GM19328 (cell line): ENCODE results near the gene TMEM86B.
A peak's percentile ranks its signal among the peaks of the same experiment; 100 is the strongest.

Experiments used
- ATAC-seq: cut with Tn5 transposase; IDR thresholded peaks from one replicate; pipeline ENCODE4 v1.9.1; 2021; ENCODE audit warnings: mild to moderate bottlenecking, moderate library complexity; ENCODE audit not compliant: unreplicated experiment

The TMEM86B gene

DNA sequence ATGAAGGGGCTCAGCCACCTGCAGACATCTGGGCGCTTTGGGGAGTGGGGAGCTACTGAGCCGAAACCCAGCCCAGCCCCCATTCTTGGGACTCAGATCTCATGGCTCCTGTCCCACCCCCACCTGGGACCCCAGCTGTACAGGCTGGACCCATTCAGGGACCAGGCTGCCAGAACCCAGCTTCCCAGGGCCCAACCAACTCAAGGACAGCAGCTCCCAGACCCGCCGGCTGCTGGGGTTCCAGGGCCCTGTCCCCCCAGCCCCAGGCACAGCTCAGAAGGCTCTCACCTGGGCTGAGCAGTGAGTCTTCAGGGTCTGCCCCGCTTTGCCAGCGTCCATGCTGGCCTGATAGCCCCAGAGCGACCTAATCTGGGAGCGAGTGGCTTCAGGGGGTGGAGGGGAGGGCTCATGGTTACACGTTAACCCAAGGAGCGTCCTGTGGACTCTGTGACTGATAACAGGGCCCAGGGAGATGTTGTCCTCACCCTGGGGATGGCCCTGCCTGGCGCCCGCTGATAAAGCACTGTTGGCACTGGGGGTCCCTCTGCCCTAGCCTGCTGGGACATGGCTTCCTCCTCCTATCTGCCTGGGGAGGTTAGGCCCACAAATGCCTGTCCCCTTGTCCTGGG, at the start of gene TMEM86B:
Gene TMEM86B (minus strand): TSS at position 361 of the 629 bp plus-strand sequence. CDS start 22 bp downstream, at position 339.
- no peak for ATAC-seq

DNA sequence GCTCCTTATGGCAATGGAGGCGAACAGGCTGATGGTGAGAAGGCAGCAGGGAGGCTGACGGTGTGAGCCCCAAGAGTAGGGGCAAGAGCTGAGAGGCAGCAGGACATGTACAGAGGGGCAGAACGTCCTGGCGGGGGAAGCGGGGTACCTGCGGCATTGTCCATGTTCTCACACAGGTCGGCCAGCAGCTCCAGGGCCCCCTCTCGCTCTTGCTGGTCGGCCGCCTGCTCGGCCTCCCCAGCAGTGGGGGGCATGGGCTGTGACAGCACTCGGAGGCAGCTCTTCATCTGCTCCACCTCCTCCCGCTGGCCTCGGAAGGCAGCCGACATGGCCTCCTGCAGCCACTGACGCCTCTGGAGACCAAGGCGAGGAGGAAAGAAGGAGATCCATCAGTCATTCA, 48.9 kb upstream of the TMEM86B start:
- ATAC-seq: no peak

GRCh38 chr19:55276720-55277430, 48.3 kb upstream of the TMEM86B start:
- ATAC-seq: no peak

DNA sequence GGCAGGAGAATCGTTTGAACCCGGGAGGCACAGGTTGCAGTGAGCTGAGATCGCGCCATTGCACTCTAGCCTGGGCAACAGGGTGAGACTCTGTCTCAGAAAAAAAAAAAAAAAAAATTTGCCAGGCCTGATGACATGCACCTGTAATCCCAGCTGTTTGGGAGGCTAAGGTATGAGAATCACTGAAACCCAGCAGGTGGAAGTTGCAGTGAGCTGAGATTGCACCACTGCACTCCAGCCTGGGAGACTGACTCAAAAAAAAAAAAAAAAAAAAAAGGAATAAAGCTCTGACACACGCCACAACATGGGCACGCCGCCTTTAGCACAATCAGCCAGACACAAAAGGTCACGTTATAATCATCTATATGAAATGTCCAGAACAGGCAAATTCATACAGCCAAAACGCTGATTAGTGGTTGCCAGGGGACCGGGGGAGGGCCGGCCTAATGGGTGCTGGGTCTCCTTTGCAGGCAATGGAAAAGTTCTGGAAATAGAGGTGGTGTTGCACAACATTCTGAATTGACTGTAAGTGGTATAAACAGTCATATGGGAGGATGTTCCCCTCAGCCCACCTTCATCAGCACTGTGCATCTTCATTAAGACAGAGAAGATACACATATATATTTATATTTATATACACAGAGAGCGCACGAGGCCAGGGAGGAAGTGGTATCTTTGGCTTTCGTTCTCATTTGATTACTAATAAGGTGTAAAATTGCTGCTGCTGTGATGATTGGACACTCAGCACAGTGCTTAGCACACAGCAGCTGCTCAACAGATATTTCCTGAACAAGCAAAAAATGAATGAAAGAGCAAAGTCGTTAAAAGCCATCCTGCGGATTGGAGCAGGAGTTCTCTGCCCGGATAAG, 47.5 kb upstream of the TMEM86B start:
- peak; percentile 55 for ATAC-seq

DNA sequence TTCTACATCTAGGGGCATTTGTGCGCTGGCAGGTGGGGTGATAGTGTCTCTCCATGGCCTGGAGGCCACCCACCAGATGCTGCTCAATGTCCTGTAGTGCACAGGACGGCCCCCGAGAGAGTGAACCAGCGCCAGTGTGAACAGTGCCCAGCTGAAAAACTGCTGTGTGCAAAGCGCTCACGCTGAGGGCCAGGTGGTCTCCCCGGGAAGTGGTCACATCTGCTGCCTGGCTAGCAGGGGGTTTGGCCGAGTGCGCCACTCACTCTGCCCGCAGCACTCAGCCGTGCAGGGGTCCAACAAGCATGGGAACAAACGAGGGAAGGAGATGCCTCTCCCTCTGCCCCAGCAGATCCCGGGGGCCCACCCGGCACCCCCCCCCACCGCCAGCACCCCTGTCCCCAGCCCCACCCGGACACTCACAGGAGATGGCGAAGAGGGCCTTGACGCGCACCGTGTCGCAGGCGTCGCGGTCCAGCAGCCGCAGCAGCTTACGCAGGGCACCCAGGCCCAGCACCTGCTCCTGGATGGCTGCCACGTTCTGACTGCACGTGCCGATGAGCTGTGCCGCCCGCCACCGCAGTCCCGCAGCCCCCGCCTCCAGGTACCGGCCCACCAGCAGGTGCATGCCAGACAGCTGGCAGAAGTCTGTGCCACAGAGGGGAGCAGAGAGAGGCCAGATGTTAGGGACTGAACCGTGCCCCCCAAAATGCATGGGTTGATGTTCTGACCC, 45.6 kb upstream of the TMEM86B start:
- no peak for ATAC-seq

DNA sequence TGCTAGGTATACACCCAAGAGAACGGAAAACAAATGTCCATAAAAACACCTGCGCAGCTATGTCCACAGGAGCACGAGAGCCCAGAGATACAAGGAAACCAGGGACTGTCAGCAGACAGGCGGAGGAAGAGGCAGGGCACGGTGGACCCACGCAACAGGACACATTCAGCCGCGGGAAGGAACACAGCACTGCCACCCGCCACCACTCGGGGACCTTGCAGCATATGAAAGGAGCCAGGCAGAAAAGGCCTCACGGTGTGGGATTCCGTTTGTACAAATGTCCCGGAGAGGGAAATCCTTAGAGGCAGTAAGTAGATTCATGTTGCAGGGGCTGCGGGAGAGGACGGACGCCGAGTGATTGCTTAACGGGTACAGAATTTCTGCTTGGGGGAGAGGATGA, 43.6 kb upstream of the TMEM86B start:
- ATAC-seq: no peak

- no peak for ATAC-seq
Observed at GRCh38 chr19:55270172-55270942, 41.8 kb upstream of the TMEM86B start.

- no peak for ATAC-seq
Observed at GRCh38 chr19:55269299-55269698, 40.7 kb upstream of the TMEM86B start.

DNA sequence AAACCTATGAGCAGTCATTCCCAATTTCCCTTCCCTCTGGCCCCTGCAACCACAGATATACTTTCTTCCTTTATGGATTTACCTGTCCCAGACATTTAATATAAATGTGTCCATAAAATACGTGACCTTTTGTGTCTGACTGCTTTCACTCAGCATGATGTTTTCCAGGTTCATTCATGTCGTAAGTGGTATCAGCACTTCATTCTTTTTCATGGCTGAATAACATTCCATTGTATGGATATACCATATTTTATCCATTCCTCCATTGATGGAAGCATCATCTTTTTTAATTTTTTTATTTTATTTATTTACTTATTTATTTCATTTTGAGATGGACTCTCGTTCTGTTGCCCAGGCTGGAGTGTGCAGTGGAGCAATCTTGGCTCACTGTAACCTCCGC, 38.3 kb upstream of the TMEM86B start:
- ATAC-seq: no peak

DNA sequence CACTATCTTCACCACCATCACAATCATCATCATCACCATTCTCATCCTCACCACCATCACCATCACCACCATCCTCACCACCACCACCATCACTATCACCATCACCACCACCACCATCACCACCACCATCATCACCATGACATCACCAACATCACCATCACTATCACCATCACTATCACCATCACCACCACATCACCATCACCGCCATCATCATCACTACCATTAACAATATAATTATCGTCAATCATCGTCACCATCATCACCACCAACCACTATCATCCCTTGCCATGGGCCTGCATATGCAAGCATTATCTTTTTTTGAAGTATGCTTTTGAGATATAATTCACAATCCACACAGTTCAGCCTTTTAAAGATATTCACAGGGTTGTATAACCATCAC, 37.8 kb upstream of the TMEM86B start:
- no peak for ATAC-seq

- no peak for ATAC-seq
Observed at GRCh38 chr19:55265723-55266386, 37.3 kb upstream of the TMEM86B start.

GRCh38 chr19:55265173-55265572, 36.6 kb upstream of the TMEM86B start:
- no peak for ATAC-seq

- ATAC-seq: no peak
Observed at GRCh38 chr19:55264531-55264930, 36.0 kb upstream of the TMEM86B start.

GRCh38 chr19:55262359-55262758, 33.8 kb upstream of the TMEM86B start:
- no peak for ATAC-seq

GRCh38 chr19:55261671-55262126, 33.1 kb upstream of the TMEM86B start:
- ATAC-seq: no peak

GRCh38 chr19:55259540-55260210, 31.1 kb upstream of the TMEM86B start:
- ATAC-seq: no peak

DNA sequence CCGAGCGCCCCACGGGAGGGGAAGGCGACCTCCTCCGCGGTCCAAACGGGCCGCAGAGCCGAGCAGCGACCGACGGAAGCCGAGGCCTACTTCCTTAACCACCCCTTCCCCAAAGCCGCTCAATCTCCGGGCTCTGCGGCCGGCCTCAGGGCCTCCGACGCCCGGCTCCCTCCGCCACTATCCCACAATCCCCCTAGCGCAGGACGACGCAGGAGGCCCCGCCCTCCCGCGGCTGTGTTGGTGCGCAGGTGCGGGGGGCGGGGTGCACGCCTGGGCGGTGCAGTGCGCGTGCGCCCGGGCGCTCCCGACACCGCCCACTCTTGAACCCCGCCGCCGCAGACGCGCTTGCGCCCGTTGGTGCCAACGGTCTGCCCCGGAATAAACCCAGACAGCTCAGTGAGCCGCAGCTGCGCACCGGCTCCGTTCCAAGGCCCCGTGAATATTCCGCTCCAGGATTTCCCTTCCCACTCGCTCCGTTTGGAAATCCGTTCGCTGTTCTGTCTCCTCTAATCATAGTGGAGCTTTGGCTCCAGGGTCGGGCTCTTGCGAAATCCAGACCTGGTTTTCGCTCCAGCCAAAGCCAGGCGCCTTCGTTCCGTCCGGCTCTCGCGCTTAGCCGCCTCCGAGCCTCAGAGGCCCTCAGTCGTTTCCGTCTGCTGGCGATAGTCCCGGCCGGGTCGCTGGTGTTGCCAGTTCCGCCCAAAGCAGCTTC, 30.4 kb upstream of the TMEM86B start, which contains the start of gene PPP6R1:
Gene PPP6R1 (minus strand): TSS at position 190 of the 712 bp plus-strand sequence. CDS start 11,914 bp downstream, outside the sequence.
- ATAC-seq: peak; percentile 76

DNA sequence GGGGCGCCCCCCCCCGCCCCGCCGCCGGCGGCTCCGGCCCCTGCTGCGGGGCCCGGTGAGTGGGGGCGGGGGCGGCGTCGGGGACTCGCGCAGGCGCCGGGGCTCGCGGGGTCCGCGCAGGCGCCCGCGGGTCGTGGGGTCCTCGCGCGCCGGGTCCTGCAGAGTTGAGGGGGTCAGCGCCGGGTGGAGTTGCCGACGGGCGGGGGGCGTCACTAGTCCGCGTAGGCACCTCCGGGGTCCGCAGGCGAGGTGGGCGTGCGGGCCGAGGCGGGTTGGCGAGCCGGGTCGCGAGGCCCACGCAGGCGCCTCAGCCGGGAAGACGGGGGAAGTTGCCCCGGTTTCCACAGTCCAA, 29.9 kb upstream of the TMEM86B start:
- ATAC-seq: peak; percentile 11
